Hair follicular keratinocyte (primary cell): ENCODE measurements around the gene C2orf72. TPM values are rescaled to one million over a fixed set of nuclear protein-coding genes. Genes with fewer than 3 reads are reported as not detected.

Experiments used
- total RNA-seq: library from RNA; depleted of rRNA; stranded (reverse); fragments of >200 nt; gene quantifications from 2 replicates; pipeline ENCODE4 v1.2.3, GENCODE V29; 2015

Gene C2orf72
- total RNA-seq = not detected in 2 replicates

GRCh38 chr2:231037202-231037730, at the start of gene C2orf72:
Gene C2orf72, plus strand, starts transcription at chr2:231037523. Its CDS starts 43 bp downstream, at chr2:231037566.

GRCh38 chr2:230995821-230996220, 41.5 kb upstream of the C2orf72 start, which contains the start of gene SPATA3:
Gene SPATA3, plus strand, starts transcription at chr2:230996121. Its CDS starts 113 bp downstream, at chr2:230996234.

GRCh38 chr2:231056453-231057416, 19.4 kb downstream of the C2orf72 start, which contains the start of gene PSMD1:
Gene PSMD1, plus strand, starts transcription at chr2:231056867. Its CDS starts 159 bp downstream, at chr2:231057026.

Other genes with a start within 250 kb of the C2orf72 start
- gene ITM2C, start 172.6 kb upstream of the C2orf72 start, total RNA-seq = 15.4 and 25.3 TPM in 2 replicates
- gene GPR55, start 112.3 kb upstream of the C2orf72 start, total RNA-seq = not detected in 2 replicates
- gene SPATA3, start 41.4 kb upstream of the C2orf72 start, total RNA-seq = not detected in 2 replicates
- gene PSMD1, start 19.3 kb downstream of the C2orf72 start, total RNA-seq = 70.8 and 108 TPM in 2 replicates
- gene HTR2B, start 87.5 kb downstream of the C2orf72 start, total RNA-seq = not detected in 2 replicates
- 13.4 and 16.0 TPM in 2 replicates for gene ARMC9, start 161.1 kb downstream of the C2orf72 start, total RNA-seq